ENCODE measurements around the gene NAB2.
"Not testable (repeated sequence)": the region's sequence is repeated elsewhere in the genome, so short reads cannot be mapped to it uniquely, and the experiment has no call there.

Gene NAB2

DNA sequence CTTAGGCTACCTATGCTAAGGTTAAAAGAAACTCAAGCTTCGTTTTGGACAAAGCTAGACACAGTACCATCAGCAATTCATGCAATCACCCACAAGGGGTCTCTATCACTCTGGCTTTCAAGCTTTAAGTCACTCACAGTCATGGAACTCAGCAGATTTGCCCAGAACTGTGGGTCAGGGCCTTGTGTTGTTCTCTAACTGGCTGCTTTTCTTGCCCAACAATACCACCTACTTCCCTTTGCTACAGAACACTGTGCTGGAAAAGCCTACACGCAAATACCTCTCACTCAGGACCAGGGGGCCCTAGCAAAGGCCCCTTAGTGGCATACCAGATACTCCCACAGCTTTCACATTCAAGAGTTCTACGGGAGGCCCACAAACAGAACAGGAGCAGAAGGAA is 19.4 kb upstream of the NAB2 start:
- peak in 1 of 2 donors; percentile 51 for DNase-seq (ENCODE audit: low read depth in 2 of 2)

DNA sequence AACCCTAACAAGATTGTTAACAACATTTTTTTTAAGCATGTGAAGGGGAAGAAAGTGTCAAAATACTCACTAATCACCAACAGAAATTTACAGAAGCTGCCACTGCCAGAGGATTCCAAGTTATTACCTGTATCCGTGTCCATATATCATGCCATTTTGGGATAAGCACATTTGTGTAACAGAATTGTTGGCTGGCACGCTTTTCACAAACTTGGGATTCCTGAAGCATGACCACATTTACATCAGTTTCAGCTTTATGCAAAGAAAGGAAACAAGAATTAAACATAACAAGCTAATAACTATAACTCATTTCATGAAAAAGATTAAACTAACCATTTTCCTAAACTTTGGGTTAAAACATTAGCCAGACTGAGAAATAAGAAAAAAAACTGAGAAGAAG is 16.3 kb upstream of the NAB2 start:
- DNase-seq (ENCODE audit: low read depth in 2 of 2): no peak

DNA sequence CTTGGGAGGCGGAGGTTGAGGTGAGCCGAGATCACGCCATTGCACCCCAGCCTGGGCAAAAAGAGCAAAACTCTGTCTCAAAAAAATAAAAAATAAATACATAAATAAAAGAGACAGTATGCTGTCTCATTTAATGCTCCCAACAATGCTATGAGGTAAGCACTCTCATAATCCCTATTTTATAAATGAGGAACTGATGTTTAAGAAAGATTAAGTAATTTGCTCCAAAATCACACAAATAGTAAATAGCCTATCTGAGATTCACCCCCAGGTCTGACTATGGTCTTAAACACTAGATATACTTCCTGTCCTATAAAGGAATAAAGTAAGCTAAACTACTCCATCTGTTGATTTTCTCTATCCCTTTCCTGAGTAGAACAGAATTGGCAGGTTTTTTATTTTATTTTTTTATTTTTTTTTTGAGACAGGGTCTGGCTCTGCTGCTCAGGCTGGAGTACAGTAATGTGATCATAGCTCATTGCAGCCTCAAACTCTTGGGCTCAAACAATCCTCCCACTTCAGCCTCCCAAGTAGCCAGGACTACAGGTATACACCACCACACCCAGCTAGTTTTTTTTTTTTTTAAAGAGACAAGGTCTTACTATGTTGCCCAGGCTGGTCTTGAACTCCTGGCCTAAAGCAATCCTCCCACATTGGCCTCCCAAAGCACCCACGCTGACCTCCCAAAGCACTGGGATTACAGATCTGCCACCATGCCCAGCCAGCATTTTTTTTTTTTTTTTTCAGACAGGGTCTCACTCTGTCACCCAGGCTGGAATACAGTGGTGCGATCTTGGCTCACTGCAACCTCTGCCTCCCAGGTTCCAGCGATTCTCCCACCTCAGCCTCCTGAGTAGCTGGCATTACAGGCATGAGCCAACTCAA is 15.1 kb upstream of the NAB2 start:
- DNase-seq (ENCODE audit: low read depth in 2 of 2): not testable (repeated sequence)

DNA sequence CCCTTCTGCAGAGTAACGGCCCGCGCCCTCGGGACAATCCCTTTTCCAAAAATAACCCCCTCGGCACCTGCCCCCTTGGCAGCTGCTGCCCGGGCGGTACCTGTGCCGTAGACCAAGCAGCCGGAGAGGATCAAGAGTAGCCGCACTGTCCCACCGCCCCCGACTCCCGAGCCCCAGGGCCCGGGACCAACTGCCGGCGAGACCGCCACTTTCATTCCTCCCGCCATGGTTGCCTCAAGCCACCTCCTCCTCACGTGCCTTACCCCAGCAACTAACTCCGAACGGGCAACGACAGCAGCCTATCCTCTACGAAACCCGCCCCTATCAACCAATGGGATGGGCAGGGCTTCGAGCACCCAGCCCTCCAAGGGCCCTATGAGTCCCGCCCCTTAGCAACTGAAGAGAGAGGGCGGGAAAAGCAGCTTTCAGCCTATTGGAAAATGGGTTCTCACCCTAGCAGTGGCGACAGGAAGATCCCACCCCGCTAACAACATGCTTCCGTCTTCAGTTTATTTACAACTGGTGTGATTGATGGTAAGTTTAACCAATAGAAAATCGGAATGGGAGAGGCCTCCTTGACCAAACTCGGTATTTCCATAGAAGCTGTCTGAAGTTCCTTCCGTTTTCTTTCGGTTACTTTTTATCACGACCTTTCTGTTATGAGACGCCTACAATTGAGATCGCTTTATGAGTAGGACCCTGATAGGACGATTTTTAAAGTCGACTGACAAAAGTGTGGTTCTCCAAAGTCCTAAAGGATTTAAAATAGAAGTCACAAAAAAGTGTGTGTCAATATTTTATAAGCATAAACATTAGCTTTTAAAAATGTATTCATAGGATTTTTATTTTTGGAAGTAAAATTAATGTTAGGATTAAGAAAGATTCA is 10.2 kb upstream of the NAB2 start, which contains the start of gene NEMP1:
Gene NEMP1, minus strand, starts transcription at position 273 of the 886 bp plus-strand sequence. Its CDS starts 46 bp downstream, at position 227.
- DNase-seq (ENCODE audit: low read depth in 2 of 2): peak; percentile 92 to 96

DNA sequence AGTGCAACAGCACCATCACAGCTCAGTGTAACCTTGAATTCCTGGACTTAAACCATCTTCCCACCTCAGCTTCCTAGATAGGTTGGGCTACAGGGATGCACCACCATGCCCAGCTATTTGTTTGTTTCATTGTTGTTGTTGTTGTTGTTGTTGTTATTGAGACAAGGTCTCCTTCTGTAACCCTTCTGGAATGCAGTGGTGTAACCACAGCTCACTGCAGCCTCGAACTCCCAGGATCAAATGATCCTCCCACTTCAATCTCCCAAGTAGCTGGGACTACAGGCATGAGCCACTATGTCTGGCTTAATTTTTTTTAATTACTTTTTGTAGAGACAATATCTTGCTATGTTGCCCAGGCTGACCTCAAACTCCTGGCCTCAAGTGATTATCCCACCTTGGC is 9.1 kb upstream of the NAB2 start:
- DNase-seq (ENCODE audit: low read depth in 2 of 2): no peak

DNA sequence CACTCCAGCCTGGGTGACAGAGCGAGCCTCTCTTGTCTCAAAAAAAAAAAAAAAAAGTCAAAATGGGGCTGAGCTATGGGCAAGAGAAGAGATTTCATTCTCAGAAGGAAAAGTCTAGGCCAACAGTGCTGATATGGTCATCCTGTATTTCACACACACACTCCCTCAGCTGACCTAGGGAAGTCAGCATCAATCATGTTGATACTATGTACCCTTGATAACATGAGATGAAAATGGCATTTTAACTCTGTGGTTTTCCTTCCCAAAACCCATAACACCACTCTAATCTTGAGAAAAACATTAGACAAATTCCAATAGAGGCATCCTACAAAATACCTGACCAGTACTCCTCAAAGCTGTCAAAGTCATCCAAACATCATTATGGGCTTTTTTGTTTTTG is 8.1 kb upstream of the NAB2 start:
- no peak for DNase-seq (ENCODE audit: low read depth in 2 of 2)

DNA sequence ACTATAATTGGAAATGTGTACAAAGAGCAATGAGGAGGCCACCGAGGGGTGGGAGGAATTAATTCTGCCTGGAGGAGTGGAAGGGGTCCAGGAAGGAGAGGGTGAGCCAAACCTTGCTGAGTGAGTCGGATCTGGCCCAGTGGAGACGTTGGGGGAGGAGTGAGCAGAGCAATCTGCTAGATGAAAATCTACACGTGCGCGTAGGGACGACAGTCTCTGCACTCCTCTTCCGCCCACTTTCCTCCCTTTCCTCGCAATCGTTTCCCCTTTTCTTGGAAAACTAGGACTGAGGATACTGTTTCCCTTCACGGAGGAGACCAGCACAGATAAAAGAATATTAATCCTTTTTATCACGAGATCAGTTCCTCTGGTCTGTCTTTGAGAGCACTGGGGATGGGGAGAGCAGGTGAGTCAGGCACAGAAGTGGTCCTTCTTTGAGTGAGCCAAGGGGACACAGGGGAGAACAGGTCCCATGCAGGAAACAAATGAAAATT is 2.9 kb upstream of the NAB2 start:
- DNase-seq (ENCODE audit: low read depth in 2 of 2): no peak

DNA sequence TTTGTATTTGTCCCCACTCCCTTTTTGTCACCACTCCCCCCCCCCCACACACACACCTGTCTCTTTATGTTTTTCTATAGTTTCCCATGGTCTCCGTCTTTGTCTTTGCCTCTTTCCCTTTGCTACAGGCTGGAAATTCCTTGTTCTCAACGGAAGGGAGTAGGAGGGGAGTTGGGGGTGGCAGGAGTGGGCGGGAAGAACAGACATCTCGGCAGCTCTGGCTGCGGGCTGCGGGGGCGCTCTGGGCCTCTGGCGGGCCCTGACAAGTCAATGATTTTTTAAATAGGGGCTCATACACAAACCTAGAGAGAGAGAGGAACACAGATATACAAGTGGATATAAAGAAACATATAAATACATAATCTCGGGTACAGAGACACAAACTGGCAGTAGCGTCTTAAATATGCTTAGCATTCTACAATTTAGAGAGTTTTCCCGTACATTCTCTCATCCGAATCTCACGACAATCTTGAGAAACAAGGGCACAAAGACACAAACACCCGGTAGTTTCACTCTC is 2.4 kb upstream of the NAB2 start:
- no peak for DNase-seq (ENCODE audit: low read depth in 2 of 2)

DNA sequence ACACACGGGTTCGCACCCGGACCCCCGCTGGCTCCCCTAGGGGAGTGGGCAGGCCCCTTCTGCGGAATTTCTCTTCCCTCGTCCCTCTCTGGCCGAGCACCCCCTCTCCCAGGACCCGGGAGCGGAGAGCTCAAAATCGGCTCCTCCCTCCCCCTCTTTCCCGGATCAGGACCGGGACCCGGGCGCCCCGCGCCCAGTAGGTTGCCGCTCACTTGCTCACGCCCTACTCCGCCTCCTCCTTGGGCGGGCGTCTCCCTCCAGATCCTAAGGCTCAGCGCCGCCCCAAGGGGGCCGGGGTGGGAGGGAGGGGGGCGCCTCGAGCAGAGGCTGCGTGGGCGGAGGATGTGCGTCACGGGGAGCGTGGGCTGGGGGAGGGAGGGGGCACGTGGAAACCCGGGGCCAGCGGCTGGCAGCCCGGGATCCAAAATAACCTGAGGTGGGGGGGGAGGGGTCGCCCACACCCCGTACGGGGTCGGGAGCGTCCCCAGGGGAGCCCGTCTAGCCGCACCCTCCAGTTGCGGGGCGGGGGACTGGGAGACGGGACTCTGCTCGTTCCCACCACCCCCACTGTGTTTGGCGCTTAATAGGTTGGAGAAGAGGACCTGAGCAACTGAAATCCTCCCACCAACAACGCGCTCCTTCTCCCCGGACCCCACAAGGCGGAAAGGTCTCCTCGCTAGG is 1.8 kb upstream of the NAB2 start:
- DNase-seq (ENCODE audit: low read depth in 2 of 2): peak; percentile 86 to 93

DNA sequence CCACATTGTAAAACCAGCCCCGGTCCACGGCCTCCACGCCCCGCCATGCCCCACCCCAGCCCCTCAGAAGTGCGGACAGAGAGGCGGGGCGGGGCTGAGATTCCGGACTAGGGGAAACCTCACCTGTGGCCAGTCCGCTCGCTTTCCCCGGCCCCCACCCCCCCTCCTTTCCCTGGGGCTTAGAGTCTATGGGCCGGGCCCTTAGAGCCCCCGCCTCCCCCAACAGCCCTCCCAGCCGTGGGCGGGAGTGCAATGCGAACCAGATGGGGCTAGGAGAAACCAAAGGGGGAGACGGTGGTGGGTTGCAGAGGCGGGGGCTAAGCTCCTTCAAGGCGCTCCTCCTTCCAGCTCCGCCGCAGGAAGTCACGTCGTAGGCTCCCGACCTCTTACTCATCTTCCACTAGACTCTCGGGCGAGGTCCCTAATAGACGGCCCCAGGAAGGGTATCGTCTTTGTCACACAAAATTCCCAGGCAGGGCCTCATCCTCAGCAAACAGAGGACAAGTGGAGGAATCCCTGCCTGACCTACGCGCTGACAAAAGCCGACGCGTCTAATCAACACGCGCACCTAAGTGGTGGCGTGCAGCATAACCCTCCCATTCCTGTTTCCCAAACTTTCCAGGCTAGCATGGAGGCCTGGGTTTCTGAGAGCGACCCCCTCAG is 1.1 kb upstream of the NAB2 start:
- peak; percentile 75 to 85 for DNase-seq (ENCODE audit: low read depth in 2 of 2)

DNA sequence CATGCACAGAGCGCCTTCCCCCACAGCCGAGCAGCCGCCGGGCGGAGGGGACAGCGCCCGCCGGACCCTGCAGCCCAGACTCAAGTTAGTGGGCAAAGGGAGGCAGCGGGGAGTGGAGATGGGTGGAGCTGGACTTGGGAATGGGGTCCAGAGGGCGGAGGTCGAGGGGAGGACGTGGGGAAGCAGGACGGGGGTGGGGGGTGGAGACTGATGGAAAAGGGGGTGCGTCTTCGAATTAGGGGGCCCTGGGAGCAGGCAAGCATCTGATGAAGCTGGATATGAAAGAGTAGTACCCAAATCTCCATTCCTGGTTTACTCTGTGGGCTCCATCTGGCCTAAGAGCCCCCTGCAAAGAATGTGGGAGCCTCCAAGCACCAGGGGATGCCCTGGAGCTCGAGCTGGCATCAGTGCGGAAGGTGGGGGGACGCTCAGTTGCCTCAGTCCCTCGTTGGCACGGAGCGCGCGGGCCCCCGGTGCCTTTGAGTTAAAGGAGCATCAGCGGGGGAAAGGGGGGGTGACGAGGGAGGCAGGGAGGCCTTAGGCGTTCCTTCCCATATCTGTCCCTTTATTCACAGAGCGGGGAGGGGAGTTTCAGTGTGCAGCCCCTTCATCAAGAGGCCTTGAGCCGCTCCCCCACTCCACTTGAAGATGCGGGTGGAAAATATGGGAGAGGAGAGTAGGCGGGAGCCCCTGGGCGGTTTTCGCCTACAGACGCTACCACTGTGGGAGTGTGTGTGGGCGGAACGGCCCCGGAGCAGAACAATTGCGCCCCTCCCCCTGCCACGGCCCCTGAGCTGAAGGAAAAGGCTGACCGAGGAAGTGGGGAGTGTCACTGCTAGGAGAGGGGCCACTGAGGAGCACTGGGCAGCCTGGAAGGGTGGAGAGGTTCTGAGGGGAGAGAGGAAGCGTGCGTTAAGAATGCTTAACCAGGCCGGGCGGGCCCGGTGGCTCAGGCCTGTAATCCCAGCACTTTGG is 644 bp downstream of the NAB2 start:
- no peak for DNase-seq (ENCODE audit: low read depth in 2 of 2)

DNA sequence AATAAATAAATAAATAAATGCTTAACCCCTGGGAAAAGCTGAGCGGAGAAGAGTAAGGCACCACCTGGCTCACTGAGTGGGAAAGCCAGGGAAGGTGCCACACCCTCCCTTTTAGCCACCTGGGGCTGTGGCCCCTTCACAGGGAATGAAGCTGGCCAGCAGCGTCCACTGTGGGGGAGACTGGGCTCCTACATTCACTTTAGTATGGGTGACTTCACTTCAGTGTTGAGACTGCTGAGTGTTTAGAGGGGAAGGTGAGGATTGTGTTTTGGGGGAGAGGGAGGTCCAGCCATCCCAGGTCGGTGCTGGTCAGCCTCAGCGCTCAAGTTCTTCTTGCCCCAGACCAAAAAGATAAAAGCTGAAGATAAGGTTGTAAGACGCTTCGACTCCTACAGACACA is 1.6 kb downstream of the NAB2 start:
- no peak for DNase-seq (ENCODE audit: low read depth in 2 of 2)

DNA sequence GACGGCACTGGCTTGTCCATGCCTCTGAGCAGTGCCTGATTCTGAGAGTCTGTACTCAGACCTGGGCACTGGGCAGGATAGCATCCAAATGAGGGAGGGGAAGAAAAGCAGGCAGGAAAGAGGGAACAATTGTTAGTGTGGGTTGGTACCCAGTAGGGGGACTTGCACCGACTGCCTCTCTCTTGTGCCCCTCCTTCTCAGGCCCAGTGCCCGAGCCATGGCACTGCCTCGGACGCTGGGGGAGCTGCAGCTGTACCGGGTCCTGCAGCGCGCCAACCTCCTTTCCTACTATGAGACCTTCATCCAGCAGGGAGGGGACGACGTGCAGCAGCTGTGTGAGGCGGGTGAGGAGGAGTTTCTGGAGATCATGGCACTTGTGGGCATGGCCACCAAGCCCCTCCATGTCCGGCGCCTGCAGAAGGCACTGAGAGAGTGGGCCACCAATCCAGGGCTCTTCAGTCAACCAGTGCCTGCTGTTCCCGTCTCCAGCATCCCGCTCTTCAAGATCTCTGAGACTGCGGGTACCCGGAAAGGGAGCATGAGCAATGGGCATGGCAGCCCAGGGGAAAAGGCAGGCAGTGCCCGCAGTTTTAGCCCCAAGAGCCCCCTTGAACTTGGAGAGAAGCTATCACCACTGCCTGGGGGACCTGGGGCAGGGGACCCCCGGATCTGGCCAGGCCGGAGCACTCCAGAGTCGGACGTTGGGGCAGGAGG is 2.2 kb downstream of the NAB2 start:
- DNase-seq (ENCODE audit: low read depth in 2 of 2): no peak

DNA sequence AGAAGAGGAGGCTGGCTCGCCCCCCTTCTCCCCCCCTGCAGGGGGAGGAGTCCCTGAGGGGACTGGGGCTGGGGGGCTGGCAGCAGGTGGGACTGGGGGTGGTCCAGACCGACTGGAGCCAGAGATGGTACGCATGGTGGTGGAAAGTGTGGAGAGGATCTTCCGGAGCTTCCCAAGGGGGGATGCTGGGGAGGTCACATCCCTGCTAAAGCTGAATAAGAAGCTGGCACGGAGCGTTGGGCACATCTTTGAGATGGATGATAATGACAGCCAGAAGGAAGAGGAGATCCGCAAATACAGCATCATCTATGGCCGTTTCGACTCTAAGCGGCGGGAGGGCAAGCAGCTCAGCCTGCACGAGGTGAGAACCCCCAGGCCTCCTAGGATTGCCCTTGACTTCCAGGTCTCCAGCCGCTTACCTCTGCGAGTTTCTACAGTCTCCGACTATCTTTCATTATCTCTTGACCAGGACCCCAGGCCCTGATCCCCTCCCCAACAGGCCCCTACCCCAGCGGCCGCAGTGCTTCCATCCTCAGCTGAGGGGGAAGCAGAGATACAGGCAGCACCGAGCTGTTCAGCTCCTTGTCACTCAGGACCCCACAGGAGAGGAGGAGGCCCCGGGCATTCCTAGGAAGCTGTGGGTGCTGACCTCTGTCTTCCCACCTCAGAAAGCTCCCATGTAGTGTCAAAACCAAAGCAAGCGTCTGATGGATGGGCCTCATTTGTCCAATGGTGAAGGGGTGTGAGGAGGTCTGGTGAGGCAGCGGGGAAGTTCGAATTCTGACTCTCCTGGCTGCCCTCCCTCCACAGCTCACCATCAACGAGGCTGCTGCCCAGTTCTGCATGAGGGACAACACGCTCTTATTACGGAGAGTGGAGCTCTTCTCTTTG is 3.0 kb downstream of the NAB2 start:
- DNase-seq (ENCODE audit: low read depth in 2 of 2): no peak

DNA sequence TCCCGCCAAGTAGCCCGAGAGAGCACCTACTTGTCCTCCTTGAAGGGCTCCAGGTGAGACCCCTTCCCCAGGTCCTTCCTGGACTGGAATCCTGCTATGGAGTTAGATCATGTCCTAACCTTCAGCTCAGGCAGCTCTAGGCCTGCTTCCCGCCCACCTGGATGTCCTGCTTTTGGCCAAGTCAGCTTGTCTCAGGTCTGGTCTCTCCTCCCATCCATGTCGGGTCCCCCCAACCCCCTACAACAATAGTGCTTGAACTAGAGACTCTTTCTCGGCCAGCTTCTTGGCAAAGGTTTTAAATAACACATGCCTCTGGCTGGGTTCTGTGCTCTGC is 3.6 kb downstream of the NAB2 start:
- DNase-seq (ENCODE audit: low read depth in 2 of 2): no peak

DNA sequence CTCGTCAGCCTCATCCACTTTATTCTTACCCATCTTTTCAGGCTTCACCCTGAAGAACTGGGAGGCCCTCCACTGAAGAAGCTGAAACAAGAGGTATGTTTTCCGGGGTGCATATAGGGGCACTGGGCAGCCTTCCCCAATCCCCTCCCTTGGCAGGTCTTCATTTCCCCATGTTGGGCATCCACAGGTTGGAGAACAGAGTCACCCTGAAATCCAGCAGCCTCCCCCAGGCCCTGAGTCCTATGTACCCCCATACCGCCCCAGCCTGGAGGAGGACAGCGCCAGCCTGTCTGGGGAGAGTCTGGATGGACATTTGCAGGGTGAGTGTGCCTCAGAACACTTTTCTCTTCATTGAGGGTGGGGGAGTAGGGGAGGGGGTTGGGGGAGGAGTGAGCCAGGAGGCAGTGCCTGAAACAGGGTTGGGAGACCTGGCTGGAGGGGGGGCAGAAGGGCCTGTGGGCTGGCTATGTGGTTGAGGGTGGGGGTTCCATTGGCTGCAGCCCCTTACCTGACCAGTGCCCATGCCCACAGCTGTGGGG is 4.0 kb downstream of the NAB2 start:
- DNase-seq (ENCODE audit: low read depth in 2 of 2): no peak

DNA sequence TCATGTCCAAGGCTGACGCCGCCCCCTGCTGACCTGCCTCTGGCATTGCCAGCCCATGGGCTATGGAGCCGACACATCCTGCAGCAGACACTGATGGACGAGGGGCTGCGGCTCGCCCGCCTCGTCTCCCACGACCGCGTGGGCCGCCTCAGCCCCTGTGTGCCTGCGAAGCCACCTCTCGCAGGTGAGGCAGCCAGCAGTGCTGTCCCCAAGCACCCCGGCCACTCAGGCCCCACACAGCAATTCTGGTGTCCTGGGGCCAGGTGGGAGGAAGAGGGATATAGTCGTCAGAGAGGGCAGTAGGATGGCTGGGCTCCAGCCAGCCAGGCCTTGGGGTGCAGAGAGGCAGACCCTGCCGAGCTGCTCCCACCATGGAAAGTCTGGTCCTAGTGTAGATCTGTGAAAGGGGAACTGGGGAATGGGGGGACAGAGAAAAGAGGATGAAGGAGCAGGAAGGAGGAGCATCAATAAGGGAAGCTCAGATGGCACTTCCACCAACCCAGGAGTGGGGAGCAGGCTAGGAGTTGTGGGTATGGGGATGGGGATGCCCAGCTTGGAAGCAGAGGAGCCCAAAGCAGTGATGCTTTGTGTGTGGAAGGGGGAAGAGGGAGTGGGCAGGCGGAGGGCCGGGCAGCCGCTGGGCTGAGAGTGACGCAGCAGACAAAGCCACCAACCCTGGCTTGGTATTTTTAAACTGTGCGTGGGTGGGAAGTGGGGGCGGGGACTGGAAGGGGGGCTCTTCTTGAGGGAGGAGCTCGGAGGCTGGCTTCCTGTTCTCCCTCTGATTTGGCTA is 4.7 kb downstream of the NAB2 start:
- peak; percentile 43 to 72 for DNase-seq (ENCODE audit: low read depth in 2 of 2)
